GM18519 (cell line): Measurements from ENCODE around the gene NFIA.

Experiments used
- ATAC-seq: cut with Tn5 transposase; IDR thresholded peaks from one replicate; pipeline ENCODE4 v1.9.1; 2021; ENCODE audit warnings: mild to moderate bottlenecking, moderate library complexity; ENCODE audit not compliant: unreplicated experiment, low FRiP score

Gene NFIA

GRCh38 chr1:61143821-61144424, 61.6 kb downstream of the NFIA start:
- no peak for ATAC-seq

- ATAC-seq = no peak
These were observed 66.9 kb downstream of the NFIA start for GRCh38 chr1:61149010-61149860.

- no peak for ATAC-seq
These were observed 69.2 kb downstream of the NFIA start for GRCh38 chr1:61151565-61151964.

- no peak for ATAC-seq
These were observed 69.7 kb downstream of the NFIA start for GRCh38 chr1:61152066-61152465.

GRCh38 chr1:61152469-61153105, 70.2 kb downstream of the NFIA start:
- no peak for ATAC-seq

- no peak for ATAC-seq
These were observed 74.5 kb downstream of the NFIA start for GRCh38 chr1:61156576-61157467.

GRCh38 chr1:61157468-61157987, 75.2 kb downstream of the NFIA start:
- ATAC-seq = no peak

- ATAC-seq = no peak
These were observed 76.2 kb downstream of the NFIA start for GRCh38 chr1:61158591-61158990.

- no peak for ATAC-seq
These were observed 78.2 kb downstream of the NFIA start for GRCh38 chr1:61160526-61160925.

GRCh38 chr1:61162520-61163258, 80.3 kb downstream of the NFIA start:
- no peak for ATAC-seq

GRCh38 chr1:61163355-61163754, 81.0 kb downstream of the NFIA start:
- ATAC-seq = no peak

GRCh38 chr1:61165402-61165801, 83.0 kb downstream of the NFIA start:
- no peak for ATAC-seq

- no peak for ATAC-seq
These were observed 84.9 kb downstream of the NFIA start for GRCh38 chr1:61167309-61167708.

- no peak for ATAC-seq
These were observed 86.7 kb downstream of the NFIA start for GRCh38 chr1:61169045-61169444.

GRCh38 chr1:61169634-61170033, 87.3 kb downstream of the NFIA start:
- no peak for ATAC-seq

- no peak for ATAC-seq
These were observed 88.2 kb downstream of the NFIA start for GRCh38 chr1:61170328-61171238.

GRCh38 chr1:61171346-61171745, 89.0 kb downstream of the NFIA start:
- no peak for ATAC-seq

- no peak for ATAC-seq
These were observed 89.6 kb downstream of the NFIA start for GRCh38 chr1:61171974-61172373.

GRCh38 chr1:61173118-61173517, 90.8 kb downstream of the NFIA start:
- no peak for ATAC-seq
